Middle frontal gyrus (tissue), 1 donor: ENCODE measurements around the gene RNF213.

Experiments
- DNase-seq: peaks from one replicate; pipeline ENCODE4 v3.0.0-alpha.2; 2015; ENCODE audit warnings: low spot score; ENCODE audit errors: extremely low spot score

Gene RNF213

GRCh38 chr17:80446645-80447405, 186.2 kb downstream of the RNF213 start:
- no peak for DNase-seq

GRCh38 chr17:80447790-80448189, 187.1 kb downstream of the RNF213 start:
- DNase-seq: no peak
